NCI-H2107 (cell line): ENCODE data around the gene IL1R2.
"Not testable (repeated sequence)": the region's sequence is repeated elsewhere in the genome, so short reads cannot be mapped to it uniquely, and the experiment has no call there.

Source experiments
- DNase-seq: peaks from one replicate; lab custom pipeline; 2025; lab: John Stamatoyannopoulos, UW

Gene IL1R2

DNA sequence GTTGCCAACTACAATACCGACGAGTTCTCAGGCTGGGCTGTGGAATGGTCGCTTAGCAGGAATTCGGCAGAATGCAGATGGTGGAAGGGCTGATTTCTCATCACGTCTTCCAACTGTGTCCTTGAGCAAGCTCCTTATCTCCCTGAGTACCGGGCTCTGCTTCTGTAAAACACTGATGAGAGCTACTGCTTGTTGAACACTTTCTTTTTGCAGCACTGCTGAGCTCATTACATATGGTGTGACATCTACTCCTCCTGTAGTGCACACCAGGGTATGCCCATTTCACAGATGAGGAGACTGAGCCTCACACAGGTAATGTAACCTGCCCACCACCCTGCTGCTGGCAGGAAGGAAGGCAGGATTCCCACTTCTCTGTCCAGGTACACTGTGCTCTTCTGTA is 8.3 kb downstream of the IL1R2 start:
- DNase-seq, result no peak

DNA sequence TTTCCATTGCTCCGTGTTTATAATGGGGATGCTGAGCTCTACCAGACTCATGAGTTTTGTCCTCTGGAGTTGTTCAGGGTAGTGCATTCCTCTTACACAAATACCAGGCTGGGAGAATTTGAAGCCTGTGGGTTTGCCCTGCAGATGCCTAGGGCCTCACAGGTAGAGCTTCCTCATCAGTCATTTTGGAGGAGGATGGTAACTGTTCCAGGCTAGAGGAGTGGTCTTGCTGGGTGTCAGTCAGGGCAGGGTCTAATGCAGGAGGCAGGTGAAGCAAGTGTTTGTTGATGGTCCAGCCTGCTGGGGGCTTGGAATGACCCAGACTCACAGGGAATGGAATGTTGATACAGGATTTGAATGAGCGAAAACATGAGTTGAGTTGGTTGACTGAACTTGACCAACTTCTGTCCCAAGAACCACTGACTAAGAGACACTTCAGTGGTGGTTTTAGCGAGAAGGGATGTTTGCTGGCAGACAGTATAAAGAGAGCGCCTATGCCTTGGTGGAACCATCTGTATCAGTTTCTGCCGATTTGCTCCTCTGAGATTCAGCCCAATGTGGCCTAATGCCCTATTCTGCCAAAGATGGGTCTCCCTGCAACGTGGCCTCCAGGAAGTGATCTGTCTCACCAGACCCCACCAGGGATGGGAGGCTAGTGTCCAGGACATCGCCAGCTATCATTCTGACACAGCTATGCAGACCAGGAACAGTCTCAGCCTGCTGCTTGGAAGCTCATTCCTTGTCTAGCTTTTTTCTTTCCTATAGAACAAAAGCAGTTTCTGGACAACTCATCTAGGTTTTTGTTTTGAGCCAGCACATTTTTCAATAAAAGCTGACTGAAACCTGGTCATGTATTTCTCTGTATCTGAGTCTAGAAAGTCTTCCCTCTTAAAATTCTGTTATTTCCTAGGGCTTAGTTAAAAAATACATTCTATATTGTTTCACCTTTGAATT is 9.3 kb downstream of the IL1R2 start:
- DNase-seq, result no peak

DNA sequence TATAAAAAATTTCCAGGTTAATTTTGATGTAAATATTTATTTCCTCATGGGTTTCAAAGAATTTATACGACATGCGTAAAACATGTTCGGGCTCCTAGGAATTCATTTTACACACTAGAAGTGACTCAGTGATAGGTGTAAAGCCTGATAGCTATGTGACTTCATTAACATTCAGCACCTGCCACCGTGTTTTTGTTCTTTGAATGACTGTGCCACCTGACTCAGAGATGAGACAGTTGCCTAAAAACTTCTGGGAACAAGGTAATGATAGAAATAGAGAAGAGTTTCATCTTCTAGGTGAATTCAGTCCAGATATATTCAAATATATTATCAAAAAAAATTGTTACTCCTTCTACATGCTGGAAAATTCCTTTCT is 10.0 kb downstream of the IL1R2 start:
- no peak for DNase-seq

DNA sequence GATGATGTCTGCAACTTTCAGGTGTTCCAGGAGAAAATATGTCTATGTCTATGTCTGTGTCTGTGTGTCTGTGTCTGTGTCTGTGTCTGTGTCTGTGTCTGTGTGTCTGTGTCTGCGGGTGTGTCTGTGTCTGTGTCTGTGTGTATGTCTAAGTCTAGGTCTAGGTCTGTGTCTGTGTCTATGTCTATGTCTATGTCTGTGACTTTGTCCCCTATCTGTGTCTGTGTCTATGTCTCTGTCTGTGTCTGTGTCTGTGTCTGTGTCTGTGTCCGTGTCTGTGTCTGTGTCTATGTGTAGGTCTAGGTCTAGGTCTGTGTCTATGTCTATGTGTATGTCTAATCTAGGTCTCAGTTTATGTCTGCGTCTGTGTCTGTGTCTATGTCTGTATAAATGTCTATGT is 10.5 kb downstream of the IL1R2 start:
- DNase-seq, result no peak

DNA sequence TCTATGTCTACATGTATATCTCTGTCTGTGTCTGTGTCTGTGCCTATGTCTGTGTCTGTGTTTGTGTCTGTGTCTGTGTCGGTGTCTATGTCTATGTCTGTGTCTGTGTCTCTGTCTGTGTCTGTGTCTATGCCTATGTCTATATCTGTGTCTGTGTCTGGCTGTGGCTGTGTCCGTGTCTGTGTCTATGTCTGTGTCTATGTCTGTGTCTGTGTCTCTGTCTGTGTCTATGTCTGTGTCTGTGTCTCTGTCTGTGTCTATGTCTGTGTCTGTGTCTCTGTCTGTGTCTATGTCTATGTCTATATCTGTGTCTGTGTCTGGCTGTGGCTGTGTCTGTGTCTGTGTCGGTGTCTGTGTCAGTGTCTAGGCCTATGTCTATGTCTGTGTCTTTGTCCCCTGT is 11.1 kb downstream of the IL1R2 start:
- DNase-seq, result not testable (repeated sequence)

DNA sequence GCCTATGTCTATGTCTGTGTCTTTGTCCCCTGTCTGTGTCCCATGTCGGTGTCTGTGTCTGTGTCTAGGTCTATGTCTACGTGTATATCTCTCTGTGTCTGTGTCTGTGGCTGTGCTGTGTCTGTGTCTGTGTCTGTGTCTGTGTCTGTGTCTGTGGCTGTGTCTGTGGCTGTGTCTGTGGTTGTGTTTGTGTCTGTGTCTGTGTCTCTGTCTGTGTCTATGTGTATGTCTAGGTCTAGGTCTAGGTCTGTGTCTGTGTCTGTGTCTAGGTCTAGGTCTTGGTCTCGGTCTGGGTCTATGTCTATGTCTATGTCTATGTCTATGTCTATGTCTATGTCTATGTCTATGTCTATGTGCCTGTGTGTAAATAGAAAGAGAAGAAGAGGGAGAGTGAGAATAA is 11.9 kb downstream of the IL1R2 start:
- DNase-seq, result no peak

DNA sequence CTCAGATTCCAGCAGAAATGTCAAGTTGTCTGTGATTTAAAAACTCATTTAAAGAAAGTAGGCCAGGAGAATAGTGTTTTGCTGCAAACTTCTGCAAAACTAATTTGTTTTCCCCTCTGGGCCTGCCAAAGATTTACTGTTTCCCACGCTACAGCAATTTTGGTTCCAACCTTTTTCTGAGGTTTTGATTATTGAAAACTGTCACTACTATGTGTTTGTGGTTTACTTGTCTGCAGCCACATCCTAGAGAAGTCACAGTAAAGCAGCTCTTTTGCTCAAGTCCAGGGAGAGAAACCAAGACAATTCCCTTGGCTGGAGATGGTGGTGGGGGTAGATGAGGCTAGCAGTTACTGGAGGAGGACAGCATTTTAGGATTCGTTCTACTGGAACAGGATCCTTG is 12.8 kb downstream of the IL1R2 start:
- DNase-seq, result no peak

DNA sequence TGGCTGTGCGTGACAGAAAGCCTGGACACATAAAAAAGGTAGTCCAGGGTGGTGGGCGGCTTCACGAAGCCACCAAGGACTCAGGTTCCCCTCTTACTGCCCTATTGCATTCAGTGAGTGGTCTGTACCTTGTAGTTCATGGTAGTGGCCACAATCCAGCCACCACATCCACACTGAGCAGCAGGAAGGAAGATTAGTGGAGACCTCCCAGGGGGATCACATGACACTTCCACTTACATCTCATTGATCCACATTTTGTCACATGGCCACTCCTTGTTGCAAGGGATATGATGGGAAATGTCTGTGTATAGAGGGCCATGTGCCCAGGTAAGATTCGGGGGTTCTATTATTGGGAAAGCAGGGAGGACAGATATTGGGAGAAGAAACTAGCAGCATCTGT is 13.7 kb downstream of the IL1R2 start:
- DNase-seq, result no peak

DNA sequence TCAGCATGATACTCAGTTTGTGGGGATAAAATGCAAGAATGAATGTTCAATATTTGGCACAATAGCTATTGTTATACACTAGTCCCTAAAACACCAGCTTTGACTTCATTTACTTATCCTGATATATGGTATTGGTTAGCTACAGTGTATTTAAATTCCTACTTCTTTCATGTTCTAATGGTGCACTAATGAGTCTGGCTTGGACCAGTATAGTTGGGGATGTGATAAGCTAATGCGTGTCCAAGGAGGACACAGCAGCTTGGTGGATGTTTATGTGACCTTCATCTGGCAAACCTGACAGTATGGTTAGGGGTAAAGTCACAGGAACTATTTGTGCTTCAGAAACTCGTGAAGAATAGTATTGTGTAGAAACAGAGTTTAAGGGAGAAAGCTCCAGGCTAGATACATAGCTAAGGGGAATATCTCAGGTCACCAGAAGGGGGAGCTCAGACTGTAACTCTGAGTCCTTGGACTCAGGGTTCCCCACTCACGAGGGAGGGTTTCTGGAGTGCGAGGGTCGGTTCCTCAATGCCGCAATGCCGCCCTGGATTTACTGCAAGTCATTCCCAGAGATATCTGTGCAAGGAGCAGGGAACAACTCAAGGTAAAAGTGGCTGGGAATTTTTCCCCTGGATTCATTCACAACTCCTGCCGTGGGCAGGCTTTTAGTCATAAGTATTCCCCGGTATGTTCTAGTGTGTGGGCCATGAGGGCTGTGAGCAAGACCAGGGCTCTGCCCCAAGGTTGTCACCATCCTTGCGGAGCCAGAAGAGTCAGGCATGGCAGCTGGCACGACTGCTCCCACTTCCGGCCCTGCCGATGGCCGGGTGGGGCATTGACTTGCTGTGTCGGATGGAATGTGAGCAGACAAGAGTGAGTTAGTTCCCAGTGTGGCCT is 14.5 kb downstream of the IL1R2 start:
- no peak for DNase-seq

DNA sequence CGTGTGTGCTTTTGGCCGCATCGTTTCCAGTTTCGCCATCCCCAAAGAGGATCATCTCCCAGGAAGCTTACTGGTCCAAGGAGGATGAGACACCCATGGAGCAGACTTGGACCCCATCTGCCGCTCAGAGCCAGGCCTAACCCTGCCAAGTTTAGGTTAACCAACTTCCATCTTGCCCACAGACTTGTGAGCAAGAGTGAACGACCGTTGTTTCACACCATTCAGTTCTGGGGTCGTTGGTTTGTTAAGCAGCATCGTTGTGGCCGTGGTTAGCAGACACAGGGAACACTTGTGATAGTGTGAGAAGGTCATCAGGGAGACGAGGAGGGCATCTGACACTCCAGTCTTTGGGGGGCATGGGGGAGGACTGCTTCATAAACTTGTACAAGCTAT is 15.1 kb downstream of the IL1R2 start:
- DNase-seq, result no peak

DNA sequence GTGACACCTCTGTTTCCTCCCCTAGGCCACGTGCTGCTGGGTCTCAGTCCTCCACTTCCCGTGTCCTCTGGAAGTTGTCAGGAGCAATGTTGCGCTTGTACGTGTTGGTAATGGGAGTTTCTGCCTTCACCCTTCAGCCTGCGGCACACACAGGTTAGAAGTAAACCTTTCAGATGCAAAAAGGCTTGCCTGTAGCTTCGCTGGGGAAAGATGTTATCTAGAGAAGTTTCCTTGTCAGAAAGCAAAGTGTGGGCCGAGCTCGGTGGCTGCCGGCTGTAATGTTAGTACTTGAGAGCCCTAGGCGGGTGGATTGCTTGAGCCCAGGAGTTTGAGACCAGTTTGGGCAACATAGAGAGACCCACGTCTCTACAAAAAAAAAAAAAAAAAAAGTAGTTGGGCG is 16.7 kb downstream of the IL1R2 start:
- no peak for DNase-seq

DNA sequence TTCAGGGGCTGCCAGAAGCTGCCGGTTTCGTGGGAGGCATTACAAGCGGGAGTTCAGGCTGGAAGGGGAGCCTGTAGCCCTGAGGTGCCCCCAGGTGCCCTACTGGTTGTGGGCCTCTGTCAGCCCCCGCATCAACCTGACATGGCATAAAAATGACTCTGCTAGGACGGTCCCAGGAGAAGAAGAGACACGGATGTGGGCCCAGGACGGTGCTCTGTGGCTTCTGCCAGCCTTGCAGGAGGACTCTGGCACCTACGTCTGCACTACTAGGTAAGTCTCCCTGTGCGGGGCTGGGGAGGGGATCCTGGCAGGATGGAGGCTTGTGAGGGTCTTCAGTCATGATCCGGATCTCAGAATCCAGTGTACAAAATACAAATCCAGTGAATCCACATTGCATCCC is 17.8 kb downstream of the IL1R2 start:
- DNase-seq, result no peak

DNA sequence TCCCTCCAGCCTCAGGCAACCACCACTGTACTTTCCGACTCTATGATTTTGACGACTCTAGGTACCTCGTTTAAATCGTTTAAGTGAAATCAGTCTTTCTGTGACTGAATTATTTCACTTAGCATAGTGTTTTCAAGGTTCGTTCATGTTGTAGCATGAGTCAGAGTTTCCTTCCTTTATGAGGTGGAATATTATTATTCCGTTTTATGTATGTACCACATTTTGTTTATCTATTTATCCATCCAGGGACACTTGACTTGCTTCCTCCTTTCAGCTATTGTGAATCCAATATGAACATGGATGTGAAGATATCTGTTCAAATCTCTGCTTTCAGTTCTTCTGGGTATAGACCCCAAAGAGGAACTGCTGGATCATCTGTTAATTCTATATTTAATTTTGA is 19.1 kb downstream of the IL1R2 start:
- no peak for DNase-seq

DNA sequence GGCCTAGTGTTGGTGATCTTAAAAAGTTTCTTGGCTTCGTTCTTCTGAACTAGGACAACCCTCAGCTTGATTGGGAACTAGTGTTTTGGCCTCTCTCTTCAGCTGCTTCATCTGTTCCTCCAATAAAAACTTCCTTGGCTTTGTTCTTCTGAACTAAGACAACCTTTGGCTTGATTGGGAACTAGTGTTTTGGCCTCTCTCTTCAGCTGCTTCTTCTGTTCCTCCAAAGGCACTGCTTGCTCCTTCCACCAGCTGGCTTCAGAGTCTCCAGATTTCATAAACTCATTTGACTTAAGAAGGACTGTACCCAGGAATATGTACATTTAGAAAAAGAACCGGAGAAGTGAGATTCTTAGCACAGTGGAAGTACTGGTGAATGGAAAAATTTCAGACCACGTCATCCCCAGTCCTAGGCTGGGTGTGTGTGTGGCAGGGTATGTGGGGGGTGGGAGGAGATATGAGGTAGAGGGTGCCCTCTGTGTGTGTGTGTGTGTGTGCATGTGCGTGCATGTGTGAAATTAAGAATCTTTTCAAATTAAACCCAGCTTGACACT is 20.4 kb downstream of the IL1R2 start:
- no peak for DNase-seq

DNA sequence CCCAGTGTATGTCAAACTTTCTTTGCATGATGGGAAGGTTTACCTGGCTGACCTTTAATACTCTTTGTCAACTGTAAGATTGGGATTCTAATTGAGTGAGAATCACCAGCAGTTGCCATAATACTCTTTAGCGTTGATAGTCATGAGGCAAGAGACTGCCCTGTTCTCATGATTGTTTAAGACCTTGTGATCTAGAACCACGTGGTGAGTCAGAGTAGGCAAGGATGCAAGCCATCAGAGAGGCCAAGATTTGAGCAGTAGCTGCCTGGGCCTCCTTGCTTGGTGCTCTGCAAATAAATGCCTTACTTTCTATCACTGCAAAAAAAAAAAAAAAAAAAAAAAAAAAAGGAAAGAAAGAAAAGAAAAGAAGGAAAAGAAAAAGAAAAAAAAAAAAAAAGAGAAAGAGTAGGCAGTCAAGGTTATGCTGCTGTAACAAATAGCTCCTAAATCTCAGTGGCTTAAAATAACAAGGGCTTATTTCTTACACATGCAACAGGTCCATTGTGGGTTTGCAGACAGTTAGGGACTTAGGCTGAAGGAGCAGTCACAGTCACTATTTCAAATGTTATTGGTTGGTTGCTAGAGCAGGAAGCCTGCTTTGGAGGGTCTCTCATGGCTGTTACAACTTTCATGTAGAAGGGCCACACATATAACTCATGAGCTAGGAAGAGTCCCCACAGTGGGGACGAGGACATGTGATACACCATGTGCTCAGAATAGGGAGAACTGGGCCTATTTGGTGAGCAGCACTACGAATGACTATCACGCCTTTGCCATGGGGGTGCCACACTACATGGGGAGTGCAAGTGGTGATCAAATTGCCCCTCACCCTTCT is 21.7 kb downstream of the IL1R2 start:
- DNase-seq, result no peak

DNA sequence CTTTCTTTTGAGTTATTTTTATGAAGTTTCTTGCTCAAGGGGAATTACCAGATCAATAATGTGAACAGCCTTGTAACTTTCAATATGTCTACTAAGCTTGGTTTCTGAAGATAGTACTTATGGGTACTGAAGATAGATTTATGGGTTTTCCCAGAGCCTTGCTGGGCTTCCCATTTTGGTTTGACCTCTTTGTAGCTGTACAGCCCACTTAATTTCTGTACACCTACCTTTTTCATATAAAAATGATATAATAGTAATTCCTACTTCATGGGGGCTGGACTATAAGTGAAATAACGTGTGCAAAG is 22.2 kb downstream of the IL1R2 start:
- no peak for DNase-seq

DNA sequence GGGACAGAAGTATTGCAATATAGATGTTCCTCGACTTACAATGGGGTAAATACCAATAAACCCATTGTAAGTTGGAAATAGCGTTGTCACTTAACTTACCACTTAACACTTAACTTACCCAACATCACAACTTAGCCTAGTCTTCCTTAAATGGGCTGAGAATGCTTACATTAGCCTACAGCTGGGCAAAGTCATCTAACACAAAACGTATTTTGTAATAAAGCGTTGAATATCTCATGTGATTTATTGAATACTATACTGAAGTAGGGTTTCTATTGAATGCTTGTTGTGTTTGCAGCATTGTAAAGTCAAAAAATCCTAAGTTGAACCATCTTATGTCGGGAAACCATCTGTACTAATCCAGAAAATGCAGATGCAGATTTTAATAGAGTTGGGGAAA is 23.6 kb downstream of the IL1R2 start:
- no peak for DNase-seq

DNA sequence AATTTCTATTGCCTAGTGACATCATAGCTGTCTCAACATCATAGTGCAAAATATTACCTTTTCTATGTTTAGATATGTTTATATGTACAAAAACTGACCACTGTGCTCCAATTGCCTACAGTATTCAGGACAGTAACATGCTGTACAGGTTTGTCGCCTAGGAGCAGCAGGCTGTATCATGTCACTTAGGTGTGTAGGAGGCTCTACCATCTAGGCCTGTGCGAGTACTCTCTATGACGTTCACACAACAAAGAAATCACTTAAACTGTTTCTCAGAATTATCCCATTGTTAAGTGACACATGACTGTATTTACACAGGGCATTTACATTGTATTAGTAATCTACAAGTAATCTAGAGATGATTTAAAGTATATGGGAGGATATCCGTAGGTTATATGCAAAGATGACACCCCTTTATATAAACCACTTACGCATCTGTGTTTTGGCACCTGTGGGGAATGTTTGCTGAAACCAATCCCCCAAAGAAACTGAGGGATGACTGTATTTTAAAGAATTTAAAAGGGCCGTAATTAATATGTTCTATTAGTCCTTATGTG is 24.7 kb downstream of the IL1R2 start:
- no peak for DNase-seq

DNA sequence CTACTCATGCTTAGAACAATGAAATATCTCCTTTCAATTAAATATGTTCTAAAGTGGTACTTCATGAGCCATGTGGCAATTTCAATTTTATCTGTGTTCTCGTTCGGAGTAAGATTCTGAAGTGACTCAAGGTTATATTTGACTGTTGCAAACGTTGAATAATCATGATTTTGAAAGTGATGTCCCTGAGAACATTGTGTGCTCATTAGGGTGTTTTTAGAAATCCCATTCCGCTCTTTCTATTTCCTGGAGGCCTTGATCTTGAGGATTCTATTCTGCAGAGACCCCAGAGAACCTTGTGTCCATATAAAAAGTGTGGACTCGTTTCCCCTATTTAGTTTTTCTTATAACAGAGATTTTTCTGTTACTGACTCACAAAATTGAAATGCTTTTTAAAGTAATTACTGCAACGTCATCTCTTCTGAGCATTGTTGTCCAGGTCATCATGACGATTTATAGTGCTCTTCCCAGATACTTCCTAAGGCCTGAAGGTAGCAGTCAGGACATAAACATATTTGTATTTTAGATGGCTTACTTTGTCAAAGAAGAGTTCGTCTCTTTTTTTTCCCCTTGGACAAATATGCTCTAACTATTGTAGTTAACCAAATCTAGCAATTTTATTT is 27.2 kb downstream of the IL1R2 start:
- no peak for DNase-seq

DNA sequence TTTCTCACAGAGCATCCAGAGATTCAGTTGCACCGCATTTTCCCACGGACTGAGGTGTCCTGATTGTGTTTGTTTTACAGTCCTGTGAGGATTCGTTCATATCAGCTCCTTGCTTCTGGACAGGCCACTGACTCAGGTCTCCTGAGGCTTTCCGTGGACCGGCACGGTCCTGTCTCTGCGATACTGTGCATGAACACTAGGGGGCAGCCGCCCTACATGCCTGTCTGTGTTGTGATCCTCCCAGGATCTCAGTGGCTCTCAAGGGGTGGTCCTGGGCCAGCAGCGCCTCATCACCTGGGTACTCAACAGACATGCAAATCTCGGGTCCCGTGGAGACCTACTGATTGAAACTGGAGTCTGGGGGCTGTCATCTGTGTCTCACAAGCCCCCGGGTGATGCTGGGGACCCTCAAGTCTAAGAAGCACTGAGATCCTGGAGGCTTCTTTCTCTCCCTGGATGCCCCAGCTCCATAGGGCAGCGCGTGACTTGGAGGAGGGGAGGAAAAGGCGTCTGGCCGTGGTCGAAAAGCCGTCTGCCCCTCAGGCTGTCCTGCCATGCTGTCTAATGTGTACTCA is 28.9 kb downstream of the IL1R2 start:
- no peak for DNase-seq

DNA sequence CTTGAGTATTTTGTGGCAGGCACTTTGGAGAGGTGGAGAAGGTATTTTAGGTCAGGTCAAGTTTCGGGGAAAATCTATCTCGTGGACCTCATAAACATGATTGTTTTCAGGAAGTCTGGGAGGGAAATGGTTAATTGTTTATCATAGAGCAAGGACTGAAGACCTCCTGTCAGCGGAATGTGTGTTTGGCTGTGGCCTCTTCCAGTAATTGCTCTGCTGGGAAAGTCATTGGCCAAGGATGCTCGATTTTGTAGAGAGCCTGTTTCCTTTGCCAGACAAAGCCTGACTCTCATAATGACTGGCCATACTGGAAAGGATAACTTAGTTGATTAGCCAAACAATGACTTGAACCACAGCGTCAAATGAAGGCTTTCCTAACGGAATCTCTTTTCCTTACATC is 30.0 kb downstream of the IL1R2 start:
- DNase-seq, result no peak
